T-helper 17 cell (primary cell): ENCODE data around the gene IVD. TPM values are rescaled to one million over a fixed set of nuclear protein-coding genes. Genes with fewer than 3 reads are reported as not detected.
"Not testable (repeated sequence)": the region's sequence is repeated elsewhere in the genome, so short reads cannot be mapped to it uniquely, and the experiment has no call there.

Source experiments
- ATAC-seq: fragments of 150-1000 bp; cut with Tn5 transposase; 2 replicates; pipeline ENCODE4 v1.10.0; 2021; ENCODE audit warnings: mild to moderate bottlenecking, moderate library complexity
- DNase-seq, 3 donors: peaks; one replicate each; pipeline versions ENCODE4 v3.0.0 to v3.0.0-alpha.2; 2020 to 2021
- H3K9me3 ChIP-seq: one replicate; pipeline ENCODE4 v1.7.0; 2013; ENCODE audit warnings: low read length, mild to moderate bottlenecking; ENCODE audit not compliant: control insufficient read depth, poor library complexity, severe bottlenecking
- H3K27ac Mint-ChIP-seq: one replicate; pipeline ENCODE4 v1.8.0; 2022; ENCODE audit warnings: mild to moderate bottlenecking, moderate library complexity, mixed read lengths
- H3K27me3 Mint-ChIP-seq: one replicate; pipeline ENCODE4 v1.8.0; 2022; ENCODE audit warnings: mixed read lengths
- H3K36me3 Mint-ChIP-seq: one replicate; pipeline ENCODE4 v1.8.0; 2022; ENCODE audit warnings: low read depth, mixed read lengths
- H3K4me1 Mint-ChIP-seq: one replicate; pipeline ENCODE4 v1.8.0; 2022; ENCODE audit warnings: mild to moderate bottlenecking, mixed read lengths
- H3K4me3 Mint-ChIP-seq: one replicate; pipeline ENCODE4 v1.8.0; 2022; ENCODE audit warnings: mild to moderate bottlenecking, moderate library complexity, mixed read lengths
- total RNA-seq, 4 donors: library from RNA in 2 of 4; stranded (reverse) in 2 of 4; gene quantifications; one replicate each; pipeline ENCODE4 v1.2.3 and lab custom pipeline; 2022 to 2026

Gene IVD
- total RNA-seq, 2 donors from 2014 or later = 30.1 to 37.0 TPM

- not testable (repeated sequence) for H3K36me3 Mint-ChIP-seq, H3K27me3 Mint-ChIP-seq, DNase-seq, H3K9me3 ChIP-seq
- H3K27ac Mint-ChIP-seq = peak overlapping the region; percentile 92
- peaks cover 70% of the 10 kb centered on the region for H3K4me1 Mint-ChIP-seq
- ATAC-seq = peak; percentile 70
- peak overlapping the region; percentile 84 for H3K4me3 Mint-ChIP-seq
These were observed 48.3 kb downstream of the IVD start for GRCh38 chr15:40453941-40454340.

- Mint-ChIP-seq H3K27ac (peak overlapping the region; percentile 92), H3K4me1 (peaks cover 65% of the 10 kb centered on the region), H3K36me3 (no peaks in the 10 kb centered on the region), H3K4me3 (peak overlapping the region; percentile 84), H3K27me3 (no peaks in the 10 kb centered on the region)
- ATAC-seq (no peak), DNase-seq (no peak)
- no peaks in the 10 kb centered on the region for H3K9me3 ChIP-seq
These were observed 49.4 kb downstream of the IVD start for GRCh38 chr15:40454904-40455391.

GRCh38 chr15:40456299-40456712, 50.7 kb downstream of the IVD start:
- Mint-ChIP-seq H3K4me1 (peaks cover 59% of the 10 kb centered on the region), H3K36me3 (no peaks in the 10 kb centered on the region), H3K27me3 (no peaks in the 10 kb centered on the region), H3K4me3 (no peak overlapping the region), H3K27ac (peak overlapping the region; percentile 92)
- no peak for DNase-seq
- no peaks in the 10 kb centered on the region for H3K9me3 ChIP-seq
- no peak for ATAC-seq

GRCh38 chr15:40456738-40457137, 51.1 kb downstream of the IVD start:
- peaks cover 54% of the 10 kb centered on the region for H3K4me1 Mint-ChIP-seq
- no peaks in the 10 kb centered on the region for H3K27me3 Mint-ChIP-seq
- no peaks in the 10 kb centered on the region for H3K36me3 Mint-ChIP-seq
- H3K27ac Mint-ChIP-seq = peak overlapping the region; percentile 92
- no peaks in the 10 kb centered on the region for H3K9me3 ChIP-seq
- no peak overlapping the region for H3K4me3 Mint-ChIP-seq
- ATAC-seq (no peak), DNase-seq (no peak)

GRCh38 chr15:40458495-40459371, 53.1 kb downstream of the IVD start:
- H3K4me1 Mint-ChIP-seq = peaks cover 34% of the 10 kb centered on the region

GRCh38 chr15:40459391-40460015, 53.9 kb downstream of the IVD start:
- no peaks in the 10 kb centered on the region for H3K27me3 Mint-ChIP-seq
- H3K36me3 Mint-ChIP-seq = no peaks in the 10 kb centered on the region
- ATAC-seq (no peak), DNase-seq (no peak)
- H3K9me3 ChIP-seq = no peaks in the 10 kb centered on the region
- peaks cover 27% of the 10 kb centered on the region for H3K4me1 Mint-ChIP-seq
- peak overlapping the region; percentile 2 for H3K27ac Mint-ChIP-seq
- H3K4me3 Mint-ChIP-seq = no peak overlapping the region

More at GRCh38 chr15:40458495-40459371, 53.1 kb downstream of the IVD start:
- ATAC-seq (no peak), DNase-seq (no peak)
- Mint-ChIP-seq H3K4me3 (no peak overlapping the region), H3K27me3 (no peaks in the 10 kb centered on the region), H3K27ac (peak overlapping the region; percentile 8), H3K36me3 (no peaks in the 10 kb centered on the region)
- no peaks in the 10 kb centered on the region for H3K9me3 ChIP-seq

- DNase-seq (no peak), ATAC-seq (no peak)
- no peak overlapping the region for H3K4me3 Mint-ChIP-seq
- no peaks in the 10 kb centered on the region for H3K27me3 Mint-ChIP-seq
- peaks cover 19% of the 10 kb centered on the region for H3K4me1 Mint-ChIP-seq
- H3K36me3 Mint-ChIP-seq = no peaks in the 10 kb centered on the region
- no peaks in the 10 kb centered on the region for H3K9me3 ChIP-seq
- H3K27ac Mint-ChIP-seq = no peak overlapping the region
These were observed 54.8 kb downstream of the IVD start for GRCh38 chr15:40460404-40460803.

- peaks cover 16% of the 10 kb centered on the region for H3K4me1 Mint-ChIP-seq
- H3K4me3 Mint-ChIP-seq = no peak overlapping the region
- ATAC-seq (no peak), DNase-seq (no peak)
- no peaks in the 10 kb centered on the region for H3K27me3 Mint-ChIP-seq
- no peak overlapping the region for H3K27ac Mint-ChIP-seq
- no peaks in the 10 kb centered on the region for H3K9me3 ChIP-seq
- no peaks in the 10 kb centered on the region for H3K36me3 Mint-ChIP-seq
These were observed 56.4 kb downstream of the IVD start for GRCh38 chr15:40461958-40462357.

GRCh38 chr15:40463279-40463678, 57.7 kb downstream of the IVD start:
- no peaks in the 10 kb centered on the region for H3K9me3 ChIP-seq
- Mint-ChIP-seq H3K4me3 (no peak overlapping the region), H3K27me3 (no peaks in the 10 kb centered on the region), H3K36me3 (no peaks in the 10 kb centered on the region), H3K4me1 (peaks cover 8% of the 10 kb centered on the region), H3K27ac (no peak overlapping the region)
- no peak for DNase-seq
- ATAC-seq = no peak

GRCh38 chr15:40463886-40464545, 58.4 kb downstream of the IVD start:
- no peaks in the 10 kb centered on the region for H3K27me3 Mint-ChIP-seq
- no peak overlapping the region for H3K4me3 Mint-ChIP-seq
- ATAC-seq = no peak
- H3K9me3 ChIP-seq = no peaks in the 10 kb centered on the region
- H3K4me1 Mint-ChIP-seq = peaks cover 8% of the 10 kb centered on the region
- no peaks in the 10 kb centered on the region for H3K36me3 Mint-ChIP-seq
- no peak for DNase-seq
- H3K27ac Mint-ChIP-seq = no peak overlapping the region

GRCh38 chr15:40464595-40465185, 59.1 kb downstream of the IVD start:
- H3K27me3 Mint-ChIP-seq = no peaks in the 10 kb centered on the region
- no peaks in the 10 kb centered on the region for H3K9me3 ChIP-seq
- H3K4me3 Mint-ChIP-seq = no peak overlapping the region
- no peak overlapping the region for H3K27ac Mint-ChIP-seq
- DNase-seq = no peak
- ATAC-seq = no peak
- H3K36me3 Mint-ChIP-seq = no peaks in the 10 kb centered on the region
- peaks cover 7% of the 10 kb centered on the region for H3K4me1 Mint-ChIP-seq

- H3K36me3 Mint-ChIP-seq = no peaks in the 10 kb centered on the region
- H3K27me3 Mint-ChIP-seq = no peaks in the 10 kb centered on the region
- H3K9me3 ChIP-seq = no peaks in the 10 kb centered on the region
- no peak overlapping the region for H3K27ac Mint-ChIP-seq
- no peak overlapping the region for H3K4me3 Mint-ChIP-seq
- ATAC-seq = no peak
- peaks cover 10% of the 10 kb centered on the region for H3K4me1 Mint-ChIP-seq
- no peak for DNase-seq
These were observed 60.3 kb downstream of the IVD start for GRCh38 chr15:40465939-40466338.
